MM.1S (cell line): ENCODE measurements around the gene KRTAP5-3.

Experiments used
- DNase-seq: peaks from one replicate; pipeline ENCODE4 v3.0.0-alpha.2; 2015
- H2AFZ ChIP-seq: fragments of 300-600 bp; sonication (generic); 2 replicates; pipeline ENCODE4 v1.6.0; 2016; ENCODE audit warnings: antibody characterized with exemption, low read length
- H3F3A ChIP-seq: fragments of 300-600 bp; sonication (generic); 2 replicates; pipeline ENCODE4 v1.6.1; 2016; ENCODE audit warnings: mild to moderate bottlenecking, antibody characterized with exemption, low read length, moderate library complexity, mixed read lengths; ENCODE audit not compliant: insufficient read depth
- H3K27ac ChIP-seq: fragments of 300-600 bp; sonication (generic); 2 replicates; pipeline ENCODE4 v1.5.1; 2016; ENCODE audit warnings: mild to moderate bottlenecking, low read length
- H3K27me3 ChIP-seq: fragments of 300-600 bp; sonication (generic); replicated peaks from 2 replicates; pipeline ENCODE4 v1.6.0; 2016; ENCODE audit warnings: low read length; ENCODE audit not compliant: insufficient read depth
- H3K36me3 ChIP-seq: fragments of 300-600 bp; sonication (generic); replicated peaks from 2 replicates; pipeline ENCODE4 v1.6.1; 2016; ENCODE audit warnings: mild to moderate bottlenecking, low read length, mixed read lengths; ENCODE audit not compliant: insufficient read depth
- H3K4me1 ChIP-seq: fragments of 300-600 bp; sonication (generic); 2 replicates; pipeline ENCODE4 v1.6.1; 2016; ENCODE audit warnings: low read length, mixed read lengths
- H3K4me2 ChIP-seq: fragments of 300-600 bp; sonication (generic); 2 replicates; pipeline ENCODE4 v1.6.0; 2016; ENCODE audit warnings: low read depth, low read length
- H3K4me3 ChIP-seq: fragments of 300-600 bp; sonication (generic); 2 replicates; pipeline ENCODE4 v1.5.1; 2016; ENCODE audit warnings: low read length, mixed read lengths
- H3K79me2 ChIP-seq: fragments of 300-600 bp; sonication (generic); 2 replicates; pipeline ENCODE4 v1.6.1; 2016; ENCODE audit warnings: mixed run types, low read length, mixed read lengths
- H3K9ac ChIP-seq: fragments of 300-600 bp; sonication (generic); 2 replicates; pipeline ENCODE4 v1.6.1; 2016; ENCODE audit warnings: low read length, mixed read lengths
- H3K9me2 ChIP-seq: fragments of 300-600 bp; sonication (generic); replicated peaks from 2 replicates; pipeline ENCODE4 v1.6.1; 2016; ENCODE audit warnings: mild to moderate bottlenecking, low read length, mixed read lengths; ENCODE audit not compliant: insufficient read depth
- H3K9me3 ChIP-seq: fragments of 300-600 bp; sonication (generic); replicated peaks from 2 replicates; pipeline ENCODE4 v1.6.1; 2016; ENCODE audit warnings: mild to moderate bottlenecking, low read length, mixed read lengths; ENCODE audit not compliant: insufficient read depth
- H4K20me1 ChIP-seq: fragments of 300-600 bp; sonication (generic); 2 replicates; pipeline ENCODE4 v1.6.1; 2016; ENCODE audit warnings: mild to moderate bottlenecking, low read length, moderate library complexity, mixed read lengths; ENCODE audit not compliant: insufficient read depth
- CTCF ChIP-seq: fragments of 300-600 bp; sonication (generic); IDR thresholded peaks from 2 replicates; pipeline ENCODE4 v1.5.1; 2016; ENCODE audit warnings: antibody characterized with exemption, low read length, mixed read lengths
- EZH2 ChIP-seq: fragments of 300-600 bp; sonication (generic); optimal IDR thresholded peaks from 2 replicates; pipeline ENCODE3; 2017; ENCODE audit warnings: low read depth, mild to moderate bottlenecking, antibody characterized with exemption, low read length, mixed read lengths
- EZH2phosphoT487 ChIP-seq: fragments of 300-600 bp; sonication (generic); IDR thresholded peaks from 2 replicates; pipeline ENCODE4 v1.6.1; 2018; ENCODE audit warnings: antibody characterized with exemption, low read length

The KRTAP5-3 gene

DNA sequence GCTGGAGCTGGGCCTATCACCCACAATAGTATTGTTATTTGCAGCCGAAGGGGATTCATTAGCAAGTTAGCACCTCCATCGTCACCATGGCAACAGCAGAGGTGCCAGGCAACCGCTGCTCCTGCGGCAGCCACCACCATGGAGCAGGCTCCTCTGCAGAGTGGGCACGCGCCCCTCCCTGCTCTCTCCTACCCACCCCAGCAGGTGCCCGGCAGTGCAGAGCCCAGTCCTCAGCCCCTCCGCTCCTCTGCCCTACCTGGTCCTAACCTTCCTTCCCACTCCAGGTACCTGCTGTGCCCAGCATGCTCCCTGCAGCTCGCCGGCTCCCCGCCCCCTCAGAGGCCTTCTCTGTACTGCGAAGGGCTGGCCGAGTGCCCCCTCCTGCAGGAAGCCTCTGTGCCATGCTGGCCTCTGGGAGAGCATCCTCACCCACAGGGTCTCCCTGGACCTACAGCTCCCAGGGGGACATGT is 39.8 kb downstream of the KRTAP5-3 start:
- no peak for DNase-seq
- no peak overlapping the region for H3K27ac ChIP-seq
- TF ChIP-seq EZH2 (no peak), EZH2phosphoT487 (no peak), CTCF (no peak)
- H3K36me3 ChIP-seq = no peaks in the 10 kb centered on the region
- no peaks in the 10 kb centered on the region for H3K4me1 ChIP-seq
- peaks cover 72% of the 10 kb centered on the region for H3K27me3 ChIP-seq
- no peak overlapping the region for H3K4me2 ChIP-seq
- no peak overlapping the region for H3K4me3 ChIP-seq
- no peaks in the 10 kb centered on the region for H4K20me1 ChIP-seq
- no peaks in the 10 kb centered on the region for H3F3A ChIP-seq
- H3K79me2 ChIP-seq = no peaks in the 10 kb centered on the region
- no peak overlapping the region for H3K9ac ChIP-seq
- no peaks in the 10 kb centered on the region for H3K9me3 ChIP-seq
- H3K9me2 ChIP-seq = no peaks in the 10 kb centered on the region
- H2AFZ ChIP-seq = no peak overlapping the region

DNA sequence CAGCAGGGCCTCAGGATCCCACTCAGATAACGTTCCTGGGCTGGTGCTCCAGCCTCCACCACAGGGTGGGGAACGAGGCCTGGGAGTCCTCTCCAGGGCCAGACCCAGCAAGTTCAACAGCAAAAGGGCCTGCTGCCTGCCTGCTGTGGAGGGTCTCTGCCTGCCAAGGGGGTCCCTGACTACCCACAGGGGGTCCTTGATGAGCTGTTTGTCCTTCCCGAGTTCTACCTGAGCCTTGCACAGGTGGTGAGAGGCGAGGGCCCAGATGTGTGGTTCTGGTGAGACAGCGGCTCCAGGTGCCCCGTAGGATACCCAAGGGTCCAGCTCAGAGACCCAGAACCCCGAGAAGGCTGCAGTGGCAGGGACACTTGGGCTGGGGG is 40.6 kb downstream of the KRTAP5-3 start:
- Histone ChIP-seq H3K4me2 (no peak overlapping the region), H2AFZ (no peak overlapping the region), H3K9me3 (no peaks in the 10 kb centered on the region), H3K9me2 (no peaks in the 10 kb centered on the region), H3K4me1 (no peaks in the 10 kb centered on the region), H3F3A (no peaks in the 10 kb centered on the region), H3K9ac (no peak overlapping the region), H4K20me1 (no peaks in the 10 kb centered on the region), H3K4me3 (no peak overlapping the region), H3K27ac (no peak overlapping the region), H3K36me3 (no peaks in the 10 kb centered on the region), H3K27me3 (peaks cover 72% of the 10 kb centered on the region), H3K79me2 (no peaks in the 10 kb centered on the region)
- DNase-seq = no peak
- TF ChIP-seq EZH2phosphoT487 = no peak
- TF ChIP-seq EZH2 = no peak
- no peak for TF ChIP-seq CTCF

DNA sequence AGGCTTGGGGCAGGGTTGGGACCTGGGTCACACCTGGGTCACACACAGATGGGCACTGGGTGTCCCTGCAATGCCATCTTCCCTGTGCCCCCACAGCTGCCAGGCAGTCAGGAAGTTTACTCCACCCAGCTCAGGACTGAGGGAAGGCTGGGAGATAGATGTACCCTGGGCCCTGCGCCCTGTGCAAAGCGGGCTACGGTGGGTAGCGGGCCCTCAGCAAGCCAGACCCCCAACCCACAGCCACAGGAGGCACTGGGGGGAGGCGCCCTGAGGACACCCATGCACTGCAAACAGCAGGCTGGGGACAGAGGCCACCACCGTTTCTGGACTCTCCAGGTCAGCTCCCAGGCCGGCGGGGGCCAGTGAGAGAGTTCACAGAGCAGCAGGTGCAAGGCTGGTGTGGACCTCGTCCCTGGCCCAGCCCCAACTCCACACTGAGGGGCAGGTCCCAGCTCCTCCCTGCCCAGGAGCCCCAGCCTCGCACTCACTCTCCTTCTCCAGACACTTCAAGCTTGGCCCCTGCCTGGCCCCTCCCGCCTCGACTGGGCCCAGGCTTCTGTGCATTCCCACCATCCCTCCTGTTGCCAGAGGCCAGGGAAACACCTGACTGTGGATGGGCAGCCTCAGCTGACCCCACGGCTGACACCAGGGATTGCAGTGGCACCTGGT is 41.1 kb downstream of the KRTAP5-3 start:
- Histone ChIP-seq H3K9me2 (no peaks in the 10 kb centered on the region), H3K4me3 (no peak overlapping the region), H3K27ac (no peak overlapping the region), H4K20me1 (no peaks in the 10 kb centered on the region), H3K9me3 (no peaks in the 10 kb centered on the region), H3K36me3 (no peaks in the 10 kb centered on the region), H3K4me2 (no peak overlapping the region), H2AFZ (no peak overlapping the region), H3K79me2 (no peaks in the 10 kb centered on the region), H3K4me1 (no peaks in the 10 kb centered on the region), H3K9ac (no peak overlapping the region), H3K27me3 (peaks cover 72% of the 10 kb centered on the region), H3F3A (no peaks in the 10 kb centered on the region)
- no peak for TF ChIP-seq EZH2
- no peak for TF ChIP-seq CTCF
- TF ChIP-seq EZH2phosphoT487 = no peak
- DNase-seq = no peak
